WTC11 (cell line): ENCODE data around the gene UNC93A. TPM values are rescaled to one million over a fixed set of nuclear protein-coding genes. Genes with fewer than 3 reads are reported as not detected.

Experiments
- ATAC-seq: fragments of 200-7000 bp; cut with Tn5 transposase; 2 replicates; pipeline ENCODE4 v1.10.0; 2021; ENCODE audit warnings: mild to moderate bottlenecking, moderate library complexity
- CTCF ChIA-PET: fragments of 300-600 bp; sonication (Branson Sonifier 250); formaldehyde crosslinking; loops from one replicate; lab custom pipeline; 2021; ENCODE audit warnings: antibody characterized with exemption; lab: Charles Lee
- POLR2A ChIA-PET: fragments of 350-600 bp; sonication (Branson Sonifier 250); formaldehyde crosslinking; loops from one replicate; lab custom pipeline; 2021; ENCODE audit warnings: antibody characterized with exemption; lab: Charles Lee
- DNase-seq: peaks from one replicate; pipeline ENCODE4 v3.0.0; 2021; ENCODE audit warnings: low spot score
- H3K27ac Mint-ChIP-seq: 2 replicates; pipeline ENCODE4 v1.8.0; 2021; ENCODE audit warnings: mixed read lengths
- H3K27me3 Mint-ChIP-seq: 2 replicates; pipeline ENCODE4 v1.8.0; 2021; ENCODE audit warnings: low read depth, mild to moderate bottlenecking, moderate library complexity, mixed read lengths
- H3K36me3 Mint-ChIP-seq: 2 replicates; pipeline ENCODE4 v1.8.0; 2021; ENCODE audit warnings: mixed read lengths
- H3K4me1 Mint-ChIP-seq: 2 replicates; pipeline ENCODE4 v1.8.0; 2022; ENCODE audit warnings: mixed read lengths
- H3K4me3 Mint-ChIP-seq: 2 replicates; pipeline ENCODE4 v1.8.0; 2021; ENCODE audit warnings: mild to moderate bottlenecking, moderate library complexity, mixed read lengths
- H3K9me3 Mint-ChIP-seq: 2 replicates; pipeline ENCODE4 v1.8.0; 2021; ENCODE audit warnings: mixed read lengths
- AFF4 ChIP-seq: sonication (generic); formaldehyde crosslinking; IDR thresholded peaks from 2 replicates; pipeline ENCODE4 v1.8.1; 2023; ENCODE audit warnings: mild to moderate bottlenecking, missing genetic modification reagents, borderline replicate concordance
- CDX4 ChIP-seq: fragments of 250-450 bp; sonication (Bioruptor Pico); IDR thresholded peaks from 2 replicates; pipeline ENCODE4 v1.9.0; 2021; ENCODE audit warnings: moderate library complexity, mild to moderate bottlenecking, inconsistent platforms, borderline replicate concordance
- E2F5 ChIP-seq: sonication (generic); formaldehyde crosslinking; IDR thresholded peaks from 2 replicates; pipeline ENCODE4 v1.8.1; 2022; ENCODE audit warnings: mild to moderate bottlenecking, moderate library complexity, missing genetic modification reagents
- ELF4 ChIP-seq: sonication (generic); formaldehyde crosslinking; IDR thresholded peaks from 2 replicates; pipeline ENCODE4 v1.8.1; 2022; ENCODE audit warnings: low read depth, mild to moderate bottlenecking, moderate library complexity, missing genetic modification reagents
- FOXJ3 ChIP-seq: sonication (generic); formaldehyde crosslinking; IDR thresholded peaks from 2 replicates; pipeline ENCODE4 v1.9.0; 2021; ENCODE audit warnings: missing genetic modification reagents, mild to moderate bottlenecking, borderline replicate concordance
- GTF2I ChIP-seq: fragments of 250-450 bp; sonication (Bioruptor Pico); conservative IDR thresholded peaks from 2 replicates; pipeline ENCODE4 v1.4.0; 2021; ENCODE audit warnings: mild to moderate bottlenecking
- IRF1 ChIP-seq: sonication (generic); formaldehyde crosslinking; IDR thresholded peaks from 2 replicates; pipeline ENCODE4 v1.8.0; 2023; ENCODE audit warnings: missing genetic modification reagents
- MLX ChIP-seq: sonication (generic); formaldehyde crosslinking; IDR thresholded peaks from 2 replicates; pipeline ENCODE4 v1.8.1; 2023; ENCODE audit warnings: mild to moderate bottlenecking, missing genetic modification reagents, moderate library complexity
- MXD4 ChIP-seq: fragments of 250-450 bp; sonication (Bioruptor Pico); IDR thresholded peaks from 2 replicates; pipeline ENCODE4 v1.8.0; 2021; ENCODE audit warnings: mild to moderate bottlenecking, moderate library complexity, borderline replicate concordance
- NFATC4 ChIP-seq: fragments of 250-450 bp; sonication (Bioruptor Pico); IDR thresholded peaks from 2 replicates; pipeline ENCODE4 v1.9.0; 2021; ENCODE audit warnings: mild to moderate bottlenecking
- PRDM15 ChIP-seq: sonication (generic); formaldehyde crosslinking; IDR thresholded peaks from 2 replicates; pipeline ENCODE4 v1.8.0; 2022; ENCODE audit warnings: missing genetic modification reagents
- SMAD3 ChIP-seq: sonication (generic); formaldehyde crosslinking; IDR thresholded peaks from 2 replicates; pipeline ENCODE4 v1.8.0; 2022; ENCODE audit warnings: missing genetic modification reagents, mild to moderate bottlenecking, borderline replicate concordance
- STAT6 ChIP-seq: sonication (generic); formaldehyde crosslinking; conservative IDR thresholded peaks from 2 replicates; pipeline ENCODE4 v1.8.1; 2023; ENCODE audit warnings: mild to moderate bottlenecking, low read depth, missing genetic modification reagents, moderate library complexity
- TEAD1 ChIP-seq: sonication (generic); formaldehyde crosslinking; IDR thresholded peaks from 2 replicates; pipeline ENCODE4 v1.8.0; 2022; ENCODE audit warnings: mild to moderate bottlenecking, missing genetic modification reagents
- TEAD4 ChIP-seq: sonication (generic); formaldehyde crosslinking; IDR thresholded peaks from 2 replicates; pipeline ENCODE4 v1.8.0; 2022; ENCODE audit warnings: mild to moderate bottlenecking, missing genetic modification reagents
- ZNF281 ChIP-seq: sonication (generic); formaldehyde crosslinking; IDR thresholded peaks from 2 replicates; pipeline ENCODE4 v1.8.0; 2023; ENCODE audit warnings: mild to moderate bottlenecking, missing genetic modification reagents
- ZSCAN18 ChIP-seq: fragments of 250-450 bp; sonication (Bioruptor Pico); IDR thresholded peaks from 2 replicates; pipeline ENCODE4 v2.1.2; 2022; ENCODE audit warnings: mild to moderate bottlenecking, moderate library complexity
- total RNA-seq: library from RNA; stranded (reverse); gene quantifications from 3 replicates; pipeline ENCODE4 v1.2.3, GENCODE V29; 2021

UNC93A gene
- total RNA-seq, 1 experiment from 2014 or later, result 0.70 TPM

GRCh38 chr6:167274270-167274669, 16.8 kb upstream of the UNC93A start:
- Mint-ChIP-seq H3K9me3 (peaks cover 6% of the 10 kb centered on the region), H3K4me1 (peaks cover 37% of the 10 kb centered on the region), H3K27me3 (peaks cover 25% of the 10 kb centered on the region), H3K36me3 (no peaks in the 10 kb centered on the region), H3K27ac (no peak overlapping the region), H3K4me3 (no peak overlapping the region)
- ATAC-seq (no peak), DNase-seq (no peak)
- ChIA-PET POLR2A (no interaction called here), CTCF (no interaction called here)
- no peak for TF ChIP-seq MXD4 (CRISPR knock-in tag)
- no peak for TF ChIP-seq SMAD3
- TF ChIP-seq STAT6 (CRISPR knock-in tag), result no peak
- no peak for TF ChIP-seq TEAD4
- TF ChIP-seq IRF1 (CRISPR knock-in tag), result no peak
- TF ChIP-seq AFF4 (CRISPR knock-in tag), result no peak
- no peak for TF ChIP-seq ELF4
- TF ChIP-seq TEAD1 (CRISPR knock-in tag), result no peak
- no peak for TF ChIP-seq PRDM15
- TF ChIP-seq MLX (CRISPR knock-in tag), result no peak
- TF ChIP-seq NFATC4 (CRISPR knock-in tag), result no peak
- TF ChIP-seq FOXJ3, result no peak
- TF ChIP-seq ZSCAN18 (CRISPR knock-in tag), result no peak
- no peak for TF ChIP-seq CDX4 (CRISPR knock-in tag)
- TF ChIP-seq GTF2I, result no peak
- no peak for TF ChIP-seq ZNF281 (CRISPR knock-in tag)
- no peak for TF ChIP-seq E2F5 (CRISPR knock-in tag)
